GM12801 (cell line): ENCODE measurements around the gene EPC2.

ENCODE experiments used
- TF ChIP-seq, protein P1 (sequence below): IDR thresholded peaks from one replicate; pipeline ENCODE4 v1.5.1; 2011; ENCODE audit warnings: control low read depth; ENCODE audit not compliant: insufficient read length; ENCODE audit errors: extremely low read depth

Gene EPC2

DNA sequence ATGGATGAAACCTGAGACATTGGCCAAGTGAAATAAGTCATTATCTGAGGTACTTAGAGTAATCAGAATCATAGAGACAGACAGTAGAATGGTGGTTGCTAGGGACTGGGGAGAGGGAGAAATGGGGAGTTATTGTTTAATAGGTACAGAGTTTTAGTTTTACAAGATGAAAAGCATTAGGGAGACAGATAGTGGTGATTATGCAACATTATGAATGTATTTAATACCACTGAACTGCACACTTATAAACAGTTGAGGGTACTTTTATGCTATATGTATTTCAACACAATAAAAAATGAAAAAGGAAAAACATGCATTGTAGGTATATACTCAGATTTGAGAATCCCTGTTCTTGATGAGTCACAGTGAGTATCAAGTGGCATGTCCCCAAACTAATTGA is 59.7 kb downstream of the EPC2 start:
- TF ChIP-seq, protein P1, sequence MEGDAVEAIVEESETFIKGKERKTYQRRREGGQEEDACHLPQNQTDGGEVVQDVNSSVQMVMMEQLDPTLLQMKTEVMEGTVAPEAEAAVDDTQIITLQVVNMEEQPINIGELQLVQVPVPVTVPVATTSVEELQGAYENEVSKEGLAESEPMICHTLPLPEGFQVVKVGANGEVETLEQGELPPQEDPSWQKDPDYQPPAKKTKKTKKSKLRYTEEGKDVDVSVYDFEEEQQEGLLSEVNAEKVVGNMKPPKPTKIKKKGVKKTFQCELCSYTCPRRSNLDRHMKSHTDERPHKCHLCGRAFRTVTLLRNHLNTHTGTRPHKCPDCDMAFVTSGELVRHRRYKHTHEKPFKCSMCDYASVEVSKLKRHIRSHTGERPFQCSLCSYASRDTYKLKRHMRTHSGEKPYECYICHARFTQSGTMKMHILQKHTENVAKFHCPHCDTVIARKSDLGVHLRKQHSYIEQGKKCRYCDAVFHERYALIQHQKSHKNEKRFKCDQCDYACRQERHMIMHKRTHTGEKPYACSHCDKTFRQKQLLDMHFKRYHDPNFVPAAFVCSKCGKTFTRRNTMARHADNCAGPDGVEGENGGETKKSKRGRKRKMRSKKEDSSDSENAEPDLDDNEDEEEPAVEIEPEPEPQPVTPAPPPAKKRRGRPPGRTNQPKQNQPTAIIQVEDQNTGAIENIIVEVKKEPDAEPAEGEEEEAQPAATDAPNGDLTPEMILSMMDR, result no peak

DNA sequence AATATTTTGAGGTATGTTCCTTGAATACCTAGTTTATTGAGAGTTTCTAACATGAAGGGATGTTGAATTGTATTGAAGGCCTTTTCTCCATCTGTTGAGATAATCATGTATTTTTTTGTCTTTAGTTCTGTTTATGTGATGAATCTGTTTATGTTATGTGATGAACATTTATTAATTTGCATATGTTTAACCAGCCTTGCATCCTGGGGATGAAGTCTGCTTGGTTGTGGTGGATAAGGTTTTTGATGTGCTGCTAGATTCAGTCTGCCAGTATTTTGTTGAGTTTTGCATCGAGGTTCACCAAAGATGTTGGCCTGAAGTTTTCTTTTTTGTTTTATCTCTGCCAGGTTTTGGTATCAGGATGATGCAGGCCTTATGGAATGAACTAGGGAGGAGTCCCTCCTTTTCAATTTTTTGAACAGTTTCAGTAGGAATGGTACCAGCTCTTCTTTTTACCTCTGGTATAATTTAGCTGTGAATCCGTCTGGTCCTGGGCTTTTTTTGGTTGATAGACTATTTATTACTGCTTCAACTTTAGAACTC is 71.9 kb downstream of the EPC2 start:
- TF ChIP-seq, protein P1, result no peak

GRCh38 chr2:148718039-148718438 is 73.5 kb downstream of the EPC2 start:
- TF ChIP-seq, protein P1, result no peak

- TF ChIP-seq, protein P1, result no peak
These were observed 74.7 kb downstream of the EPC2 start for GRCh38 chr2:148719195-148719749.

DNA sequence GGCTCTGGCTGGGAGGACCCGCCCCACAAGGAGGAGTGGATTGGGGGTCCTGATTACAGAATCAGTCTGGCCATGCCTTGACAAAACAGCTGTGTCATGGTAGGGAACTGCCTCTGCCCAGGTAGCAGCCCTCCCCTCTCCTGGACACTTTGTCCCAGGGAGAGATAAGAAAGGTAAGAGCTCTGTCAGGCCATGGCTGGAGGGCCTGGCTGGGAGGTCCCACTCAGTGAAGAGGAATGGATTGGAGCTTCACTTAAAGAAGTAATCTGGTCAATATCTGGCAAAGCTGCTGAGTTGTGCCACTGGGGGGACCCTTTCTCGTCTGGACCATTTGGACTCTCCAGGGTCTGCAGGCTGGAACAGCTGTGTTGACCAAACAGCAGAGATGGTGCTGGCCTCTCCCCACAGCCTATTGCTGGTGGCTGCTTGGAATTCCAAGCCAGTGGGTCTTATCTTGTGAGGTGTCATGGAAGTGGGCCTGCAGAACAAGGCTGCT is 75.4 kb downstream of the EPC2 start:
- TF ChIP-seq, protein P1, result no peak

GRCh38 chr2:148720501-148721001 is 76.0 kb downstream of the EPC2 start:
- TF ChIP-seq, protein P1, result no peak

DNA sequence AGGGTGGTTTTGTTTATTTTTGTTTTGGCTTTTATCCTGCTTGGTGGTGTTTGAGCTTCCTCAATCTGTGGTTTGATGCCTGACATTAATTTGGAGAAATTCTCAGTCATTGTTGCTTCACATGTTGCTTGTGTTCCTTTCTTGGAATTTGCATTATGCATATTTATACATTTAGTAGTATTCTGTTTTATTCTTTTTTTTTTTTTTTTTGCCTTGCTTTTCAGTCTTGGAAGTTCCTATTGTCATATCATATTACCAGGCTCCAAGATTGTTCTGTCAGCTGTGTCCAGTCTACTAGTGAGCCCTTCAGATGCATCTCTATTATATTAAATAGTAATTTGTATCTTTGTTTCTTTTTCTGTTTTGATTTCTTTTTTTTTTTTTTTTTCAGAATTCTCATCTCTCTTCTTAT is 77.0 kb downstream of the EPC2 start:
- TF ChIP-seq, protein P1, result no peak
